HT-29 (cell line): ENCODE measurements around the gene PRSS21. TPM values are rescaled to one million over a fixed set of nuclear protein-coding genes. Genes with fewer than 3 reads are reported as not detected.

Source experiments
- DNase-seq: peaks from one replicate; pipeline ENCODE4 v3.0.0-alpha.2; 2015; ENCODE audit warnings: low spot score
- small RNA-seq: library from RNA; depleted of rRNA; stranded (forward); fragments of <200 nt; gene quantifications from one replicate; pipeline ENCODE3, GENCODE V24; 2014
- total RNA-seq: library from RNA; depleted of rRNA; stranded (reverse); fragments of >200 nt; shearing (Covaris generic); gene quantifications from 2 replicates; pipeline ENCODE4 v1.2.3, GENCODE V29; 2014; rRNA removed

Gene PRSS21
- total RNA-seq, 1 experiment from 2014 or later, result not detected

GRCh38 chr16:2860826-2861567, 44.0 kb downstream of the PRSS21 start:
- peak; percentile 38 for DNase-seq

- DNase-seq, result no peak
Observed at GRCh38 chr16:2865651-2866050, 48.6 kb downstream of the PRSS21 start.

GRCh38 chr16:2866431-2866830, 49.4 kb downstream of the PRSS21 start:
- DNase-seq, result no peak

DNA sequence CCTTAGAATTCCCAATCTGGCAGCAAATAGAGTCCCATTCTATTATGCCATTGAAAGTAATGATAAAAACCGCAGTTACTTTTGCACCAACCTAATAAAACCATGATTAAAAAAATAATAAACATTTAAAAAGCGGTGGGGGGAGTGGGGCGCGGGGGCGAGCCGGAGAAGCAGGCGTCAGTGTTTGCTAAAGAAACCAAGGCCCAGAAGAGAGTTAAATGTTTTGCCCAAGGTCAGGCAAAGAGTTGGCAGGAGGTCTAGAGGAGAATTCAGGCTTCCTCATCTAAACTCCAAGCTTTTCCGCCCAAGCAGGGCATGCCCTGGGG, 50.6 kb downstream of the PRSS21 start:
- DNase-seq, result no peak

- peak; percentile 95 for DNase-seq
Observed at GRCh38 chr16:2867987-2868789, 51.2 kb downstream of the PRSS21 start.

Small RNA genes within 50 kb of the gene (small RNA-seq; reads per million reads assigned to genes)
- gene SNORA3C, result not detected

Other genes with a start within 250 kb of the PRSS21 start
- gene KCTD5, start 134.7 kb upstream of the PRSS21 start, total RNA-seq, result 73.1 and 104 TPM in 2 replicates
- gene PRSS27, start 97.0 kb upstream of the PRSS21 start, total RNA-seq, result 0.23 and 2.6 TPM in 2 replicates
- 132 and 138 TPM in 2 replicates for gene SRRM2, start 64.6 kb upstream of the PRSS21 start, total RNA-seq
- 387 and 398 TPM in 2 replicates for gene ELOB, start 40.0 kb upstream of the PRSS21 start, total RNA-seq
- 0.13 TPM in 1 of 2 replicates, not detected in the other for gene PRSS33, start 29.7 kb upstream of the PRSS21 start, total RNA-seq
- gene PRSS41, start 18.8 kb upstream of the PRSS21 start, total RNA-seq, result not detected in 2 replicates
- gene ZG16B, start 13.1 kb downstream of the PRSS21 start, total RNA-seq, result 16.1 and 23.3 TPM in 2 replicates
- 97.1 and 114 TPM in 2 replicates for gene PRSS22, start 40.9 kb downstream of the PRSS21 start, total RNA-seq
- gene FLYWCH2, start 66.0 kb downstream of the PRSS21 start, total RNA-seq, result 47.4 and 52.2 TPM in 2 replicates
- 25.8 and 30.1 TPM in 2 replicates for gene FLYWCH1, start 94.7 kb downstream of the PRSS21 start, total RNA-seq
- gene KREMEN2, start 147.0 kb downstream of the PRSS21 start, total RNA-seq, result 0.08 and 0.31 TPM in 2 replicates
- gene PAQR4, start 152.1 kb downstream of the PRSS21 start, total RNA-seq, result 97.9 and 106 TPM in 2 replicates
- 86.3 and 92.1 TPM in 2 replicates for gene PKMYT1, start 163.2 kb downstream of the PRSS21 start, total RNA-seq
- gene CLDN9, start 195.7 kb downstream of the PRSS21 start, total RNA-seq, result 2.6 and 4.7 TPM in 2 replicates
- gene CLDN6, start 200.9 kb downstream of the PRSS21 start, total RNA-seq, result not detected in 2 replicates
- gene TNFRSF12A, start 203.1 kb downstream of the PRSS21 start, total RNA-seq, result 709 and 783 TPM in 2 replicates
- 32.0 and 39.4 TPM in 2 replicates for gene HCFC1R1, start 206.7 kb downstream of the PRSS21 start, total RNA-seq
- gene THOC6, start 206.8 kb downstream of the PRSS21 start, total RNA-seq, result 54.9 and 58.5 TPM in 2 replicates
- gene BICDL2, start 219.7 kb downstream of the PRSS21 start, total RNA-seq, result 40.5 and 50.1 TPM in 2 replicates
- 0.05 TPM in 1 of 2 replicates, not detected in the other for gene MMP25, start 229.3 kb downstream of the PRSS21 start, total RNA-seq
- gene IL32, start 248.4 kb downstream of the PRSS21 start, total RNA-seq, result 5.0 and 8.5 TPM in 2 replicates